Brain microvascular endothelial cell (primary cell): Measurements from ENCODE around the gene ARL4C.

Experiments used
- DNase-seq: peaks from one replicate; pipeline ENCODE4 v3.0.0-alpha.2; 2020
- H3K27ac ChIP-seq: fragments of 250-450 bp; sonication (Bioruptor Pico); 2 replicates; pipeline ENCODE4 v1.5.1; 2020; ENCODE audit warnings: mild to moderate bottlenecking, moderate library complexity
- H3K27me3 ChIP-seq: fragments of 250-450 bp; sonication (Bioruptor Pico); replicated peaks from 2 replicates; pipeline ENCODE4 v1.5.1; 2020; ENCODE audit warnings: mild to moderate bottlenecking
- H3K36me3 ChIP-seq: fragments of 250-450 bp; sonication (Bioruptor Pico); replicated peaks from 2 replicates; pipeline ENCODE4 v1.5.1; 2020; ENCODE audit warnings: mild to moderate bottlenecking
- H3K4me3 ChIP-seq: 2 replicates; pipeline ENCODE4 v1.5.1; 2011; ENCODE audit warnings: low read depth, mild to moderate bottlenecking, control low read depth, low read length, moderate library complexity
- in situ Hi-C: cut with HindIII; loops from 2 replicates; pipeline ENCODE4 v1.10.0; 2017; ENCODE audit warnings: low sequenced_read_pairs, low pct_ligation_motif_present
- TF ChIP-seq, protein P1 (sequence below): IDR thresholded peaks from 2 replicates; pipeline ENCODE4 v1.5.1; 2011; ENCODE audit warnings: low read depth, mild to moderate bottlenecking, moderate library complexity, low read length, control low read depth, inconsistent platforms; ENCODE audit errors: missing control alignments

The ARL4C gene

GRCh38 chr2:234447189-234447588 lies 49.7 kb downstream of the ARL4C start:
- TF ChIP-seq, protein P1, sequence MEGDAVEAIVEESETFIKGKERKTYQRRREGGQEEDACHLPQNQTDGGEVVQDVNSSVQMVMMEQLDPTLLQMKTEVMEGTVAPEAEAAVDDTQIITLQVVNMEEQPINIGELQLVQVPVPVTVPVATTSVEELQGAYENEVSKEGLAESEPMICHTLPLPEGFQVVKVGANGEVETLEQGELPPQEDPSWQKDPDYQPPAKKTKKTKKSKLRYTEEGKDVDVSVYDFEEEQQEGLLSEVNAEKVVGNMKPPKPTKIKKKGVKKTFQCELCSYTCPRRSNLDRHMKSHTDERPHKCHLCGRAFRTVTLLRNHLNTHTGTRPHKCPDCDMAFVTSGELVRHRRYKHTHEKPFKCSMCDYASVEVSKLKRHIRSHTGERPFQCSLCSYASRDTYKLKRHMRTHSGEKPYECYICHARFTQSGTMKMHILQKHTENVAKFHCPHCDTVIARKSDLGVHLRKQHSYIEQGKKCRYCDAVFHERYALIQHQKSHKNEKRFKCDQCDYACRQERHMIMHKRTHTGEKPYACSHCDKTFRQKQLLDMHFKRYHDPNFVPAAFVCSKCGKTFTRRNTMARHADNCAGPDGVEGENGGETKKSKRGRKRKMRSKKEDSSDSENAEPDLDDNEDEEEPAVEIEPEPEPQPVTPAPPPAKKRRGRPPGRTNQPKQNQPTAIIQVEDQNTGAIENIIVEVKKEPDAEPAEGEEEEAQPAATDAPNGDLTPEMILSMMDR, result no peak
- Histone ChIP-seq H3K4me3 (no peak overlapping the region), H3K36me3 (no peaks in the 10 kb centered on the region), H3K27me3 (no peaks in the 10 kb centered on the region), H3K27ac (no peak overlapping the region)
- in situ Hi-C loops, result no loop called here
- DNase-seq, result no peak

- Histone ChIP-seq H3K4me3 (no peak overlapping the region), H3K36me3 (no peaks in the 10 kb centered on the region), H3K27ac (peak overlapping the region; percentile 96), H3K27me3 (no peaks in the 10 kb centered on the region)
- TF ChIP-seq, protein P1, result no peak
- in situ Hi-C loops, result no loop called here
- no peak for DNase-seq
Measured at GRCh38 chr2:234446404-234447076, 50.3 kb downstream of the ARL4C start.

GRCh38 chr2:234444893-234445292 lies 52.0 kb downstream of the ARL4C start:
- Histone ChIP-seq H3K36me3 (no peaks in the 10 kb centered on the region), H3K27me3 (no peaks in the 10 kb centered on the region), H3K4me3 (no peak overlapping the region), H3K27ac (peak overlapping the region; percentile 96)
- TF ChIP-seq, protein P1, result no peak
- peak; percentile 90 for DNase-seq
- in situ Hi-C loops, result no loop called here

DNA sequence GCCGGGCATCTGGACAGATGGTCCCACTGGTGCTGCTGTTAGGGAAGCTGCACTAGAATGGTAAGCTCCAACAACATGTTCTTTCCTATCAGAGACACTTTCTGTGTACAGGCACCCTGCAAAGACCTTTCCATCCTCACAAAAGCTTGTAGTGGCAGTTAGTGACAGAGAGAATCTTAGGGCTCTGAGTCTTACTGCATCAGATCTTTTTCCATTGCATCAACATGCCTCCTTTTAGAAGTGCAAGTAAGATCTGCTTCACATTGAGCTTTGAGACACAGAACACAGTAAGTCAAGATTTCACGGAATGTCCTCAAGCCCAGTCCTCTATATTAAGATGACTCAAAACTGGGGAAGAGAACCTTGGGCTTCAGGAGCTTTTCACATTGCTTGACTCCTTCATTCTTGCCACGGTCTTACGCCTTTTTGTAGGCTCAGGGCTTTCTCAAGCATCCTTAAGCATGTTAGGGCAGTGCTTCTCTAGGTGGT lies 52.6 kb downstream of the ARL4C start:
- DNase-seq, result no peak
- no peaks in the 10 kb centered on the region for H3K27me3 ChIP-seq
- H3K36me3 ChIP-seq, result no peaks in the 10 kb centered on the region
- H3K4me3 ChIP-seq, result no peak overlapping the region
- H3K27ac ChIP-seq, result peak overlapping the region; percentile 96
- TF ChIP-seq, protein P1, result no peak
- in situ Hi-C loops, result no loop called here
